GM21367 (cell line): ENCODE measurements around the gene TCP11.

ENCODE experiments used
- ATAC-seq: cut with Tn5 transposase; IDR thresholded peaks from one replicate; pipeline ENCODE4 v1.9.1; 2021; ENCODE audit not compliant: unreplicated experiment

Gene TCP11

GRCh38 chr6:35082733-35083403 lies 58.3 kb downstream of the TCP11 start:
- no peak for ATAC-seq

DNA sequence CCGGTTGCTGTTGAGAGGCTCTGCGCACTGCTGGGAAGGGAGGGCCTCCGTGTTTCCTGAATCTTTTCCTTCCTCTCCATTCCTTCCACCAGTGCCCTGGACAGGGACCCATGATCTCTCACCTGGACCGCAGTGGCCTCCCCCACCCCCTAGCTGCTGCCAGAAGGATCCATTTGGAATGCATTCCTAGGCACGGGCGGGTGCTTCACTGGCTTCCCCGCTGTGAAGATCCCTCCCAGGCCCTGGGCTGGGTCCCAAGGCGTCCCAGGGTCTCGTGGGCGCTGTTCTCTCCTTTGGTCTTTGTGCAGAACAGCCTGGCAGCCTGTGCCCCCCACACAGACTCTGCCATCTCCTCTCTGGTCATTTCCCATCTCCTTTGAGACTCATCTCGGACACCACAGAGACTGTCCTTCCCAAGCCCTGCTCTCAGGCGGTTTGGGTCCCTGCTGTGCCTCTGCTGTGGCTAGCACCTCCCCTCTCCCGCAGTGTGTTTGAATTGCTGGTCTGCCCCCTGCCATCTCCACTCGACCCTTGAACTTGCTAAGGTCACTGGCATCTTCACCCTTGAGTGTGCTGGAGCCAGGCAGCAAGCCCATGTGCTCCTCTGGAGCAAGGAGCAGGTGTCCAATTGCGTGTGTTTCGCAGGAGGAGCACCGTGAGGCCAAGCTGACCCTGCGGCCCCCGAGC lies 59.0 kb downstream of the TCP11 start:
- no peak for ATAC-seq

GRCh38 chr6:35081426-35081851 lies 59.7 kb downstream of the TCP11 start:
- ATAC-seq, result no peak

DNA sequence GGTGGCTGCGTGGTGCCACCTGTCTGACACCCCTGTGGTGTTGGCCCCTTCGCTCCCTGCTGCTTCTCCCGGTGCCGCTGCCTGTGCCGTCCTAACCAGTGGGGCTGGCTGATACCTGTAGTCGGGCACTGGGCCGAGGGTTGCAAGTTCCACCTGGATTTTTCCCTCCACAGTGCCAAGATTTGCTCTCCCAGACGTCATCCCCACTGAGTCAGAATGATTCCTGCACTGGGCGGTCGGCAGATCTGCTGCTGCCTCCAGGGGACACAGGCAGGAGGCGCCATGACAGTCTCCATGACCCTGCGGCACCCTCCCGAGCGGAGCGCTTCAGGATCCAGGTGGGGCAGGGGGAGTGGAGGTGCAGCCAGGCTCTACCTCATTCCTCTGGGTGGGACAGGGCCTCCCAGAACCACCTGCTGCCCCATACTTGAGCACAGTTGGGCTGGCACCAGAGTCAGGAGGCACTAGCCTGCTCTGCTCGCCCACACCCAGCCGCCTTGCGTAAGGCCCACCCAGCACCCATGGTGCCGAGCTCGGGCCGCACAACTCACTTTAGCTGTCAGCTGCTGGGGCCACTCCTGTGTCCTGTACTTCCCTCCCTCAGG lies 60.2 kb downstream of the TCP11 start:
- ATAC-seq, result no peak

DNA sequence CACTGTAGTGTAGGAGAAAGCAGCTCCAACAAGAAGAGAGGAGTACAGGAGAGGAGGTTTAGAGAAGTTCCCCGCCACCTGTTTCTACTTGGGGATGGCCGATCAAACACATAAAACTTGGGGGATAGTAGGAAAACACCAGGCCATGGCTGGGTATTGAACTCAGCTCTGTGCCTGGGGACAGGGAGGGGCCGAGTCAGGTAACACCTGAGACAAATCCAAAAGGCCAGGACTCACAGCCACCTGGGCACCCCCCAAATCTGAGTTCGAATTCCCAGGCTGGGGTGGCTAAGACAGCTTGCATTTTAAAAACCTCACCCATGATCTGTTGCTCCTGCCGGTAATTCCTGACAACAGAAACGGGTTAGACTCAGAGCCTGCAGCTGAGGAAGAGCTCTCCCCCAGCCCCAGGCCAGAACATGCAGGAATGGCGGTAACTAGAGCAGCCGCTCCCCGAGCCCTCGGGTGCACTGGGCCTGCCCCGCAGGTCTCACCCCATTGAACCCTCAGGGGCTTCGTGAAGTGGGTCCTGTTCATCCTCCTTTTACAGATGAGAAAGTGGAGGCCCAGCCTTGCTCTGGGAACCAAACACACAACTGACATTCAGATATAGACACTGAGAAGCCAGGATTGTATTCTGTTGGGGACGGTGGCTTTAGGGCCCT lies 61.0 kb downstream of the TCP11 start:
- no peak for ATAC-seq

DNA sequence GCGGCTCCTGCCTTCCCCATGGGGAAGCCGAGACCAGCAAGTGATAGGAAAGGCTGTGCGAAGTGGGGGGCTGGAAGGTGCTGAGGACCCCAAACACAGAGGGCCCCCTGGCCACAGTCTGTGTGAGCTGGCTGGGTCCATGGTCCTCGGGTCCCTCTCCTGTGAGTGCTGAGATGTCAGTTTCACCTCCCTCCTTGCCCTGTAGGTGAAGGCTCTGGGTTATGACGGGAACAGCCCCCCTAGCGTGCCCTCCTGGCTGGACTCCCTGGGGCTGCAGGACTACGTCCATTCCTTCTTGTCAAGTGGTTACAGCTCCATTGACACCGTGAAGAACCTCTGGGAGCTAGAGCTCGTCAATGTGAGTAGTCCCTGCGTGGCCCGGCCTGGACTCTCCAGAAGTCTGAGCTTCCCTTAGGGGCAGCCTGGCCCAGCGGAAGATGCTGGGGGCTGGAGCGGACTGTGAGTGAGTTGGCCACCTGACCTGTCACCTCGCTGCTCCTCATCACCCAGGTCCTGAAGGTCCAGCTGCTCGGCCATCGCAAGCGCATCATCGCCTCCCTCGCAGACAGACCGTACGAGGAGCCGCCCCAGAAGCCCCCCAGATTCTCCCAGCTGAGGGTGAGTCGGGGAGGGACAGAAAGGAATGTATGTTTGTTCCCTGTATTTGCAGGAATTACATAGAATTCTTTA lies 61.7 kb downstream of the TCP11 start:
- no peak for ATAC-seq

DNA sequence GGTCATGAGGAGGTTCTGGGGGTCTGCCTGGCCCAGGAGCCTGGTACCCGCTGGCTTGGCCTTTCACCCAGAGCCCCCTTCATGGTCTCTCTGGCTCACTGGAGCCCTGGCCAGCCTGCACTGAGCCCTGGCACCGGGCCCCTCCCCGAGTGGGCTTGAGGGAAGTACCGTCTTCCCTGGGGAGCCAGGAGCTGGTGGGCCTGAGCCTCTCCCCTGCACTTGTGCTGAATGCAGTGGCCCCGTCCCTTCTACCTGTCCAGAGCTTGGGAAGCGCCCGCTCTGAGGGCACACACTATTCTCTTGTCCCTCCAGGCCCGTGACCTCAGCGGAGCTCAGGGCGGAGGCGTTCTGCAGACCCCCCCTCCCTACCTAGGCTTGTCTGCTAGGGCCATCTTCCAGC lies 62.2 kb downstream of the TCP11 start:
- ATAC-seq, result no peak

DNA sequence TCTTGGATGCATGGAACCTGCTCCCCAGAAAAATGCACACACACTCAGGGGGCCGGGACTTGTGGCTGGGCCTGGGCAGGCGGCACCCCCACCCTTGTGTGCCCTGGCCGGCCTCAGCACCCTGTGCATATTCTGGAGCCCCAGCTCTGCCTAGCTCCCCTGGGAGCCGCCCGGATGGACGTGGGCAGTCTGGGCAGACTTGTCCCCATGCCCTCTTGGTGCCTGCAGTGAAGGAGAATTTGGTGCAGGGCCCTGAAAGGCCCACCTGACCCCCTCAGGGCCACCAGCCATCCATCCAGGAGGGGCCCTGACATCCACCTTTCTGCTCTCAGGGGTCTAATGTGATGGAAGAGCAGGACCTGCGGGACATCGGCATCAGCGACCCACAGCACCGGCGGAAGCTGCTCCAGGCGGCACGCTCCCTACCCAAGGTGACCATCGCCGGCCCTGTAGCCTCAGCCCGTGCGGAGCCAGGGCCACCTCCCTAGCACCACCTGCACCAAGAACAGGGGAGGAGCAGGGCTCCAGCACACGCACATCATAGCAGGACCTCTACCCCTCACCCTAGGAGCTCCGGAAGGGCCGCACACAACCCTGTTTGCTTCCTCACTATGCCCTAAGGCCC lies 62.8 kb downstream of the TCP11 start:
- no peak for ATAC-seq

DNA sequence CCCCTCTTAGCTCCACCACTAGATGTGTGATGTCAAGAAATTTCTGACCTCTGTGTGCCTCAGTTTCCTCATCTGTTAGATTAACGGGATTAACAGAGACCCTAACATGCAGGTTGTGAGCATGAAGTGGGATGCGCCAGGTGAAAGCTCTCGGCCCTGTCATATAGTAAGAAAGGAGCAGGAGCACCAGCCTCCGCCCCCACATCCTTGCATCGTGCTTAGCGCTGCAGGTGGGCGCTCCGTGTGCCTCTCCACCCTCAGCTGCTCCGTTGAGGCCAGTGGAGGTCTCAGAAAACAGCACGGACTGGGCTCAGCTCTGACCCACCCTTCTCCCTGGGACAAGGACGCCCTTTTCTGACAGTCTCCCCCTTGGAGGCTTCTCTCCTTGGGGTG lies 63.4 kb downstream of the TCP11 start:
- ATAC-seq, result no peak

DNA sequence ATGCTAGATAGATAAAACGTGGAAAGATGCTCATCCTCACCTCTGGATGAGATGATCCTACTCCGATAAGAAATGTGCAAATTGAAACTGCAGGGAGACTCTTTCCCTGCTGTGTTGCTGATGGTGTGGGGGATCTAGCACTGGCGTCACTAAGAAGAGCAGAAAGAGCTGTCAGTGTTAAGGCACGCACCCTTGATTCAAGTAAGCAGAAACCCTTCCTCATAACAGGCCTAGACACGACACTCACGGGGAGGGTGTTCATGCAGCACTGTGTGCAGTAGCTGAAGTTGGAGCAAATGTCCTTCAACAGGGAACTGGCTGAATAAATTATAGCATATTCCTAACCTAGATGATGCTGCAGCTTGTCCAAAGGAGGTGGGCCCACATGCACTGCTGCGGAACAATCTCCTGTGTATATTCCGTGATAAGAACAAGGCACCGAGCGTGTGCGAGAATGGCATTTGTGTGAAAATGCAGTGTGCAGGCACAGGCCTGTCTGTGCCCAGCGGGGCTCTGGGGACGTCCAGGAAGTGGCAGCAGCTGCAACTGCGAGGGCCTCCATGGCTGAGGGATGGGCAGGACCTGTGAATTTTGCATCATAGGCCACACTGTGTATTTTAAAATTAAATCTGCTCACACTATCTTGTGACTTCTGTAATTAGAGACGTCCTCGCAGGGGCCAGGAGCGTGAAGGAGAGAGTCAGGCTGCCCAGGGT lies 64.0 kb downstream of the TCP11 start:
- no peak for ATAC-seq

DNA sequence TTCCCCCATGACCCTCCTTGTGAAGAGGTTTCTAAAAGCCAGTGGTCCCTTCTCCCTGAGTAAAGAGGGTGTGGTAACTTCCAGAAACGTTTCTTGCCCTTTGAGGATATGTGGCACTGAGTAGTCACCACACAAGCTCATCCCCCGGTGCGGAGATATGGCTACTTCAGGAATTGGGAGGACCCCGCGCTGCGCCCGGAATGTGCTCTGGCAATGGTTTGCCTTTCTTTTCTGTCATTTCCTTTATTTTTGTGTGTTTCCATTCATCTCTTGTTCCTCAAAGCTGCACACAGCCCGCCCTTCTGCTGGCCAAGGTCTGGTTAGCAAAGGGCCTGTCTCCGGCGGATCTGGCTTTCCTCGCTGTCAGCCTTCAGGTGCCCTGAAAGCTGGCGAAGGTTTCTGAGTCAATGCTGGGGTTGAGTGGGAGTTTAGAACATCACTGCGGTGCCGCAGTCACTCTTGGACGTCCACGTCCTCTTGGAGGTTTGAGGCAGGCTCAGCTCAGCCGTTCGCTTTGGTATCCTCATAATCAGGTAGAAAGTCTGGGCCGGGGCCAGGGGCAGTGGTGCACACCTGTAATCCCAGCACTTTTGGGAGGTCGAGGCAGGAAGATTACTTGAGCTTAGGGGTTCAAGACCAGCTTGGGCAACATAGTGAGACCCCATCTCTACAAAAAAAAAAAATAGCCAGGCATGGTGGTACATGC lies 67.2 kb downstream of the TCP11 start:
- ATAC-seq, result no peak

GRCh38 chr6:35073211-35073610 lies 67.9 kb downstream of the TCP11 start:
- ATAC-seq, result no peak

DNA sequence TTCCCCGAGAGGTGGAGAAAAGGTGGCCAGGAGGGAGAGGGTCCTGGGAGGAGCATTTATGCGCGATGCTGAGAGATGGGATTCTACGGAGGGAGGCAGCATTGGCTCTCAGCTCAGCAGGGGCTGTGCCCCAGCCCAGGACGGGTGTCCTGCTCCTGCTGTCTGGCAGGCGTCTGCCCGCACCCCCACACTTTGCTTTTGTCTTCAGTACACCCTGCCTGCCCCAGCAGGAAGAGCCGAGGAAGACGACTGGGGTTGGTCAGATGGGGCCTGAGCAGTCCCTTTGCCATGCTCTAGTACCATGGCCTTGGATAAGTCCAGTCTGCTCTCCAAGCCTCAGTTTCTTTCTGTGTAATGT lies 68.5 kb downstream of the TCP11 start:
- no peak for ATAC-seq

GRCh38 chr6:35072051-35072697 lies 69.0 kb downstream of the TCP11 start:
- ATAC-seq, result no peak

GRCh38 chr6:35071347-35071994 lies 69.7 kb downstream of the TCP11 start:
- no peak for ATAC-seq

DNA sequence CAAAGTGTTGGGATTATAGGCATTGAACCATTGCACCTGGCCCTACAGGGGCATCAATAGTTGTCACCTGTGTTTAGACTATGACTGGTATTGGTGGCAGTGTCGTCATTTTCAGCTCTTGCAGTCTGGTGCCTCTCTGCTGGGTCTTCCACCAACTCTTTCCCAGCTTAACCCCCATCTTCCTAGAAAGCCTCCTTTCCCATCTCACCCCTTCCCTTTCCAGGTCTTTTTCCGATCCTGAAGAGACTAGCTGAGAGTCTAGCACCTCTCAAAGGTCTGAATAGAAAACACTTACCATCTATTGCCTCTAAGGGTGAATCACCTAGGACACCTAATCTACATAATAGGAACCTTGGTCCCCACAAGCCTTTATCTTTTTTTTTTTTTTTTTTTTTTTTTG lies 71.0 kb downstream of the TCP11 start:
- no peak for ATAC-seq

GRCh38 chr6:35069262-35069661 lies 71.9 kb downstream of the TCP11 start:
- no peak for ATAC-seq

GRCh38 chr6:35068644-35069043 lies 72.5 kb downstream of the TCP11 start:
- no peak for ATAC-seq

- ATAC-seq, result no peak
Observed at GRCh38 chr6:35068206-35068605, 72.9 kb downstream of the TCP11 start.
